GM18907 (cell line): ENCODE results near the gene ECHS1.

ENCODE experiments used
- ATAC-seq: cut with Tn5 transposase; IDR thresholded peaks from one replicate; pipeline ENCODE4 v1.9.1; 2021; ENCODE audit warnings: mild to moderate bottlenecking, moderate library complexity; ENCODE audit not compliant: unreplicated experiment

Gene ECHS1

GRCh38 chr10:133344236-133344635 lies 28.9 kb downstream of the ECHS1 start:
- no peak for ATAC-seq

GRCh38 chr10:133343558-133343957 lies 29.6 kb downstream of the ECHS1 start:
- ATAC-seq = no peak

GRCh38 chr10:133342942-133343341 lies 30.2 kb downstream of the ECHS1 start:
- ATAC-seq = no peak

GRCh38 chr10:133341983-133342382 lies 31.2 kb downstream of the ECHS1 start:
- ATAC-seq = no peak

GRCh38 chr10:133339708-133340380 lies 33.3 kb downstream of the ECHS1 start:
- no peak for ATAC-seq

GRCh38 chr10:133338080-133339071 lies 34.8 kb downstream of the ECHS1 start:
- ATAC-seq = no peak

GRCh38 chr10:133337370-133337725 lies 35.8 kb downstream of the ECHS1 start:
- no peak for ATAC-seq

GRCh38 chr10:133336577-133337369 lies 36.4 kb downstream of the ECHS1 start, which contains the start of gene CALY:
Gene CALY (minus strand): TSS chr10:133336896. CDS start chr10:133328989, 7,907 bp downstream.
- no peak for ATAC-seq

- no peak for ATAC-seq
Observed at GRCh38 chr10:133336118-133336576, 37.0 kb downstream of the ECHS1 start.

GRCh38 chr10:133335246-133336117 lies 37.7 kb downstream of the ECHS1 start:
- no peak for ATAC-seq

- no peak for ATAC-seq
Observed at GRCh38 chr10:133334503-133335245, 38.5 kb downstream of the ECHS1 start.

- no peak for ATAC-seq
Observed at GRCh38 chr10:133332936-133333699, 40.0 kb downstream of the ECHS1 start.

- peak; percentile 74 for ATAC-seq
Observed at GRCh38 chr10:133329491-133330202, 43.5 kb downstream of the ECHS1 start.

GRCh38 chr10:133328358-133329343 lies 44.5 kb downstream of the ECHS1 start:
- no peak for ATAC-seq

- no peak for ATAC-seq
Observed at GRCh38 chr10:133327651-133328357, 45.4 kb downstream of the ECHS1 start.
